GM18867 (cell line): ENCODE data around the gene CAPN9.
"Not testable (repeated sequence)": the region's sequence is repeated elsewhere in the genome, so short reads cannot be mapped to it uniquely, and the experiment has no call there.

Experiments used
- ATAC-seq: cut with Tn5 transposase; IDR thresholded peaks from one replicate; pipeline ENCODE4 v1.9.1; 2021; ENCODE audit warnings: mild to moderate bottlenecking, moderate library complexity; ENCODE audit not compliant: unreplicated experiment

Gene CAPN9, protein sequence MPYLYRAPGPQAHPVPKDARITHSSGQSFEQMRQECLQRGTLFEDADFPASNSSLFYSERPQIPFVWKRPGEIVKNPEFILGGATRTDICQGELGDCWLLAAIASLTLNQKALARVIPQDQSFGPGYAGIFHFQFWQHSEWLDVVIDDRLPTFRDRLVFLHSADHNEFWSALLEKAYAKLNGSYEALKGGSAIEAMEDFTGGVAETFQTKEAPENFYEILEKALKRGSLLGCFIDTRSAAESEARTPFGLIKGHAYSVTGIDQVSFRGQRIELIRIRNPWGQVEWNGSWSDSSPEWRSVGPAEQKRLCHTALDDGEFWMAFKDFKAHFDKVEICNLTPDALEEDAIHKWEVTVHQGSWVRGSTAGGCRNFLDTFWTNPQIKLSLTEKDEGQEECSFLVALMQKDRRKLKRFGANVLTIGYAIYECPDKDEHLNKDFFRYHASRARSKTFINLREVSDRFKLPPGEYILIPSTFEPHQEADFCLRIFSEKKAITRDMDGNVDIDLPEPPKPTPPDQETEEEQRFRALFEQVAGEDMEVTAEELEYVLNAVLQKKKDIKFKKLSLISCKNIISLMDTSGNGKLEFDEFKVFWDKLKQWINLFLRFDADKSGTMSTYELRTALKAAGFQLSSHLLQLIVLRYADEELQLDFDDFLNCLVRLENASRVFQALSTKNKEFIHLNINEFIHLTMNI

DNA sequence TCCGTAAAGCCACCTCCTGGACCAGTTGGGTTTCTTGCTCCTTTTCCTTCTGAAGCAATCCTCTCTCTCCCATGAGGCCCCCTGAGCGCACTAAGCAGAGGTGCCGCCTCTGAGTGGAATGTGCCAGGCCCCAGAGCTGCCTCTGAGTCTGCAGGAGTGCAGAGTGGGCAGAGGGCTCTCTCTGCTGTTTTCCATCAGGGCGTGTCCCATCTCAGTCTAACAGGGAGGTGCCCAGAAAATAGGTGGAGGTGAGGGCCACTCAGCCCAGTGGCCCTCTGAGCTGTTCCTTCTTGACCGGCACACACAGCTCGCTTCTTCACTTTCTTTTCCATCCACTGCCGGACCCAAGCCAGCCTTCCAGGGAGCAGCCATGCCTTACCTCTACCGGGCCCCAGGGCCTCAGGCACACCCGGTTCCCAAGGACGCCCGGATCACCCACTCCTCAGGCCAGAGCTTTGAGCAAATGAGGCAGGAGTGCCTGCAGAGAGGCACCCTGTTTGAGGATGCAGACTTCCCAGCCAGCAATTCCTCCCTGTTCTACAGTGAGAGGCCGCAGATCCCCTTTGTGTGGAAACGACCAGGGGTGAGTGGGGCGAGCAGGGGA lies at the start of gene CAPN9:
TSS of gene CAPN9 (plus strand) at position 262 of the 604 bp plus-strand sequence. CDS start at position 371, 109 bp downstream.
- ATAC-seq: no peak

DNA sequence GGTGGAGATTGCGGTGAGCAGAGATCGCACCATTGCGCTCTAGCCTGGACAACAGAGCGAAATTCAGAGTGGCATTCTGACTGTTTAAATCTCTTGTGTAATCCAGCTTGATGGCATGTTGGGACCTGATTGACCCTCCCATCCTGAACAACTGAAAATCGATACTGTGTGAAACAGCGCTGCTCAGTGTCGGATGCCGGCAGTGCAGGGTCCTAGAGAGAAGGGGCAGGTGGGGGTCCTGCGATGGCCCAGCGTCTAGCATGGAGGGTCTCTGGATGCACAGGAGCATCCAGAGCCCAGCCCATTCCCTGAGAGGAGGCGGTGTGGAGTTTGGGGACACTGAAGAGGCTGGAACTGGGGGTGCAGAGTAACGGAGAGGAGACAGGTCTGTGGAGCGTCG lies 49.1 kb upstream of the CAPN9 start:
- no peak for ATAC-seq

DNA sequence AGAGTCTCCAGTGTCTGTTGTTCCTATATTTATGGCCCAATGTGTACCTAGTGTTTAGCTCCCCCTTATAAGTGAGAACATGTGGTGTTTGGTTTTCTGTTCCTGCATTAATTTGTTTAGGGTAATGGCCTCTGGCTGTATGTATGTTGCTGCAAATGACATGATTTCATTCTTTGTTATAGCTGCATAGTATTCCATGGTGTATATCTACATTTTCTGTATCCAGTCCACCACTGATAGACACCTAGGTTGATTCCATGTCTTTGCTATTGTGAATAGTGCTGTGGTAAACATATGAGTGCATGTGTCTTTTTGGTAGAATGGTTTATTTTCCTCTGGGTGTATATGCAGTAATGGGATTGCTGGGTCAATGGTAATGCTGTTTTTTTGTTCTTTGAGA lies 48.2 kb upstream of the CAPN9 start:
- not testable (repeated sequence) for ATAC-seq

DNA sequence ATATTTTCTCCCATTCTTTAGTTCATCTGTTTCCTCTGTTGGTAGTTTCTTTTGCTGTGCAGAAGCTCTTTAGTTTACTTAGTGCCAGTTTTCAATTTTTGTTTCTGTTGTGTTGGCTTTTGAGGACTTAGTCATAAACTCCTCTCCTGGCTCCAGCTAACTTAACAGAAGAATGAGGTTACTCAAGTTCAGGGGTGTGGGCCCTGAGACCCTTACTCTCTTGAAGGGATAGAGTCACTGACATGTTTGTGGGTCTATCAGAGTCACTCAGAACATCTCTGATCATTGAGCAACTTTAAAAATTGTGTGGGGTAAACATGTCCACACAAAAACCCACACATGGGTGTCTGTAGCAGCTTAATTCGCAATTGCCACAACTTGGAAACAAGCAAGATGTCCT lies 47.5 kb upstream of the CAPN9 start:
- no peak for ATAC-seq

DNA sequence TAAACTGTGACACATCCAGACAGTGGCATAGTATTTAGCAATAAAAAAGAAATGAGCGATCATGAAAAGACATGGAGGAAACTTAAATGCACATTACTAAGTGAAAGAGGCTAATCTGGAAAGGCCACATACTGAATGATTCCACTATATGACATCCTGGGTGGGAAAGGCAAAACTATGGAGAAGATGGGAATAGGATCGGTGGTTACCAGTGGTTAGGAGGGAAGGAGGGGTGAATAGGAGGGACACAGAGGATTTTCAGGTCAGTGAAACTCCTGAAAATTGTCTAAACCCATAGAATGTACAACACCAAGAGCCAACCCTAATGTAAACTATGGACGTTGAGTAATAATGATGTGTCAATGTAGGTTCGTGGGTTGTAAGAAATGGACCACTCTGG lies 47.1 kb upstream of the CAPN9 start:
- ATAC-seq: no peak

DNA sequence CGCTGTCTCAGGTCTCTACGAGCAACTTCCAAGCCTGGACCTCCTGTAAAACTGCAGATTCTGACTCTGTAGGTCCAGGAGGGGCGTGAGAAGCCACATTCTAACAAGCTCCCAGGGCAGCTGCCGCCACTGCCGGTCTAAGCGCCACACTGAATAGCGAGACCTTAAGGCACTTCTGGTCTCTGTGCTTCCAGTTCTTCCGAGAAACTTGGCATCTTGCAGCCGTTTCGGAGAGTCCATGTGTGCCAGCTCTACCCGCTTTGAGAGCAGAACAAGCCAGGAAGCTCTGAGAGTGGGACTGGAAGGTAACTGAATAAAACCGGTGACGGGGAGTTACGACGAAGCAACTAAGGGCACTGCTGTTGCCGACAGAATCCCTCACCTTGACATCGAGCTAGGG lies 45.8 kb upstream of the CAPN9 start:
- no peak for ATAC-seq

DNA sequence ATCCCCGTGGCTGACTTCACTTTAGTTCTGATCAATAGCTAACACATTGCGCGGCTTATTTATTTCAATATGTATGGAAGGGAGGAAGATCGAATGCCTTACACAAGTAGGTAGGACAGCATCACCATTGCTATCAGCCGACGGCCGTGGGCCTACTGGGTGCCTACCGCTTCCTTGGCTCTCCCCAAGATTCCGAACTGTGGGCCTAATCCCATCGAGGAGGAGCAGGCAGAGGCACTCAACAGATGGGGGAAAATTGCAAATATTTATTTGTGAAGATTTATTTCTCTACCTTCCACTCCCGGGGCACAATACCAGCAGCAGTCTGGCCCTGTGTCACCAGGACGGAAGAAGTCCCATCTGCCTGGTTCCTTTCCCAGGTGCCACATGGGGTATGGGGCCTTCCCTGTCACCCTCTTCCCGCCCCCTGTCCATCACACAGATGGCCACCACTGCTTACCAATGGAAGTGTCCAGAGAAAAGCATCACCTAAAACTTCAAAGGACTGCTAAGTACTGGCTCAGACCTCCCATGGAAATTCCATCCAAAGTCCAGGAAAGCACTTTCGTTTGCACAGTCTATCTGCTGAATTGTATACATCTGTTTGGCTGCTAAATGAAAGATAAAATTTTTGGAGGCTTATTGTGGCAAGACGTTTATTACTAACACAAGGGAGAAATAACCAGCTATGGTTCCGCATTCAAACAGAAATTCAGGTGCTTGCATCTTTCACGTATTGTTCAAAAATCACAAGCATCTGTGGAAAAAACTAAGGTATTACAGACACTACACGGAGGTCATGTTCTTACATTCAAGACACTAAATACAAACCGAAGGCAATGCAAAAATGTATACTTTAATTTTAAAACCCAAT lies 45.1 kb upstream of the CAPN9 start:
- no peak for ATAC-seq

DNA sequence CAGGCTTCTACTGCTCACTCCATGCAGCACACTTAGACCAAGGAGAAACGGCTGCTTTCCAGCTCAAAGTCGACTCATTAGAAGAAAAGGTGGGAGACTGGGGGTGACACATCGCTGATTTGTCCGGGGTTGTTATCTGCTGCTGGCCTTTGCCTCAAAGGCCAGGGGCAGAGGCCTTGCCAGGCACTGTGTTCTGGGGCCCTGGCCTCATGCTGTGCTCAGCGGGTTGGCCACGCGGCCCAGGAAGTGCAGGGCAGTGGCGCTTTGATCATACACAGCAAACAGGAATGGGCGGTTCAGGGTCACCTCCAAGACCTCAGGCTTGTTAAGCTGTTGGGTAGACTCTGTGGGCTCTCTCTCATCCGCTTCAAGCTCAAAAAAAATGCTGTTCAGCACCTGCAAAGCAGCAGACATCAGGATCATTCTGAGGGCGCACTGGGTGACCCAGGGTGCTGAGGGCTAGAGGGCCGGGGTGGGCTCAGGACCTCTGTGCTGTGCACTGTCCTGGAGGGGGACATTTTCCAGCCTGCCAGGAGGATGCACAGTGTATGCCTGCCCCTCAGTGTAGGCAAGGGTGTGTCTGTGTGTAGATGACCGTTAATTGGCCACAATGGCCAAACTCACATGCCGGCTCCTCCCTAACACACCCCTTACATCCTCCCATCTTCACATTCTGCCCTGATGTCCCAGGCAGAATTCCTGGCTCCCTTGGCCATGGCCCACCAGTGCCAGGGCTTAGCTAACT lies 44.1 kb upstream of the CAPN9 start:
- ATAC-seq: no peak

DNA sequence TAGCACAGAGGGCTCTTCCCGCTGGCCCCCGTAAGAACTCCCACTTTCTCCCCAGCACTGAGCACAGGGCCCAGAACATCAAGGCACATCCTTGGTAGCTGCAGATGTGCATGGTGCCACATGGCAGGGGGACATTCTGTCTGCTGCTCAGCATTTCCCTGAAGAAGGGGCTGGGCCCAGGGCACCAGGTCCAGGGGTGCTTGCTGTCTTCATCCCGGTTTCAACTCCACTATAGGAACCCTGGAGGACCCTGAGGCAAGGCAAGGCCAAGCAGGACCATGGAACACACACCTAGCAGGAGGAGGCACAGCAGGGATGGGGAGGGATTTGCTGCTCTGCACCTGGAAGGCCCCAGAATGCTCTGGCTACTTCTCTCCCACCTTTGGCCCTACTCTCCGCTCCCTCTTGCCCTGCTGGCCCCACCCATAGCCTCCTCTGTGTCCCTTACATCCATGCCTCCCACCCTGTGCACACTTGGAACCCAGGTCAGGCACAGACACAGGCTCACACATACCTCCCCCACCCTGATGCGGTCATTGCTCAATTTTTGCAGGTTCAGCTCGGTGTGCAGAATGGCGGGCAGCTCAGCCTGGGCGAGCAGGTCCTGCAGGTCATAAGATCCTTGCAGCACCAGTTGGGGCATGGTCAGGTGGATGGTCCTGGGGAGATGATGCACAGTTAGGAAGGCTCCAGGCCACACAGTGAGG lies 43.4 kb upstream of the CAPN9 start:
- ATAC-seq: no peak

DNA sequence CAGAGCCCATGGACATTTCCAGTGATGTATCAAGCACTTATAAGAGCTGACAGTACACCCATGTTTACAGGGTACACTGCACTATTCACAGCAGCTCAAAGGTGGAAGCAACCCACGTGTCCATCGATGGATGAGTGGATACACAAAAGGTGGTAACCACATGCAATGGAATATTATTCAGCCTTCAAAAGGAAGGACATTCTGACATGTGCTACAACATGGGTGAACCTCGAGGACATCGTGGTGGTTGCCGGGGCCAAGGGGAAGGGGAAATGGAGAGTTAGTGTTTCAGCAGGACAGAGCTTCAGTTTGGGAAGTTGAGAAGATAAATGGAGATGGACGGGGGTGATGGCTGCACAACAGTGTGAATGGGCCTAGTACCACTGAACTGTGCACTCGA lies 42.4 kb upstream of the CAPN9 start:
- no peak for ATAC-seq

DNA sequence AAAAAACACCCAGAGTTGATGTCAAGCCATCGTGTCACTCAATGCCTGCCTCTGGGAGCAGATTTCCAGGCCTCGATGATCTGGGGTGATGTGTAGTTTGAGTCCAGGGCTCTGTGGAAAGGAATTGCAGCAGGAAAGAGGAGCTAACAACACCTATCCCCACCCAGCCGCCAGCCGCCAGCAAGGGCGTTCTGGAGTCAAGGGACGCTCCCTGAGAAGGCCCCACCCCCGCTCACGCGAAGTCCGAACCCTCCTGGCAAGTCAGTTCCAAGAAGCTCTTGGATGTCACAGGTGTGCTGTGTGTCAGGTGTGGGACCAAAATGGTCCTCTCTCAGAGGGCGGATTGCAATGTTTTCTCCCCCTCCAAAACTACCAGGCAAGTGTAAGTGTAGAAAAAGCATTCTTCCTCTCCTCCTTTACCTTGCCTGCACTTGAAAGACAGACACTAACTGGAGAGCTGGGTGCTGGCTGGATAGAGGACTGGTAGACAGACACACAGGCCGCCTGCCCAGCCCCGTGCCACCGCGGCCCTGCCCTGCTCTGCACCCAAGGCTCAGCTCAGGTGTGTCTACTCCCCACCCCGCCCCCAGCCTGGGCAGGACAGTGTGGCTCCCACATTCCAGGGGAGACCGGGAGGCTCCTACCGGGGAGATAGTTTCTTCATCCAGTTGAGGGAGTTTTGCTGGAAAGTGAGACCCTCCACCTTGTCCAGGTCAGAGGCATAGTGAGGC lies 41.7 kb upstream of the CAPN9 start:
- ATAC-seq: no peak

DNA sequence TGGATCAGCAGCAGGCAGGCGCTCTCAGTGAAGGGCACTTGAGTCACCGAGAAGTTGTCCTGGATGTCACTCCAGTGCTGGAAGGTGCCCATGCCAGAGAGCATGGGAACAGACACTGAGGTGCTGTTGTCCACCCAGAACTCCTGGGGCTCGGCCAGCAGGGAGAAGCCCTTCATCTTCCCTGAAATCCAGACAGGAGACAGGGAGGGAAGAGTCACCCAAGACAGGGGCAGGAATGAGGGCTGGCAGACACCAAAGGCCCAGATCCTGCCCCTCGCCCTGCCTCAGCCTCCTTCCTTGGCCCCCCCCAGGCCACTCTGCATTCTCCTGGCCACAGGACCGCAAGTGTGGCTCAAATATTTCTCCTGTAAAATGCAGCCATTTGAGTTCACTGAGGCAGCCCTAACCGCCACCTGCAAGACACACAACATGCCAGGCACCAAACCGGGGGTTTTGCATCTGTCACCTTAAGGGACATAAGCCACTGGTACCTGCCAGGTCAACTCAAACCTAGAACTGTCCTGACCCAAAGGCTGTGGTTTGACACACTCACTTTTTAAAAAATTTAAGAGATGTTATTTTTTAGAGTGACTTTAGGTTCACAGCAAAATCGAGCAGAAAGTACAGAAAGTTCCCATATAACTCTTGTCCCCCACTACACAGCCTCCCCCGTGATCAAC lies 41.0 kb upstream of the CAPN9 start:
- ATAC-seq: no peak

DNA sequence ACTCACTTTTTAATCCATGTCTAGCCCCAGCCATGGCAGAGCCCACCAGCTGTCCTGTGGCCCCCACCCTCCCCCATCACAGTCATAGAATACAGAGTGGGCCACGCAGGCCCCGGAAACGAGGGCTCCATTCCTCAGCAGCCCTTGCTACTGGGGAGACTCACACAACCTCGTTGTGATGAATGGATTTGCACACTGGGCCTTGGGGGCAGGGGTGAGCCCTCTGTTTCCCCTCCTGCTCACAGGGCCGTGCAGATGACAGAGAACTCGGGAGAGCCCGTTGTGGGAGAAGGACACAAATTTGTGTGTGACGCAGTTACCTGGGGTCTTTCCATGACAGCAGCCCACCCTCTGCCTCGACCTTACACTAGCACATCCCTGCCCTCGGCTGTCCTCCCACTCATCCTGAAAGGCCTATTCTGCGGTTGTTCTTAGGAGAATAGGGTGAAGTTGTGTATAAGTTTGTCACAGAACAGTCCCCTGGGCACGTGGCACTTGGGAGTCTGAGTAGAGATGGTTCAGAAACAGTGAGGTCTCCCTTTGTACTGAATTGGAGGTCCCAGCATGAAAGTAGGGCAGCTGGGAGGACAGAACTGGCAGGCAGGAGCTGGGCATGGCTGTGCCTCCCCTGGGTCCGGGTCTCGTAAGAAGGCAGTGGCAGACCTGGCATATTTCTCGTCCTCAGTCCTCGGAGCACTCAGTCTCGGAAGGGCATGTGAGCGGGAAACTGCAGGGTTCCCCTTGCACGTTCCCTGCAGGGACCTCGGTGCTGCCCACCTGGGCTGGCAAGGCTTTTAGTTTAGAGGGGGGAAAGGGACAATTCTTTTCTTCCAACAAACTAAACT lies 40.1 kb upstream of the CAPN9 start:
- ATAC-seq: no peak

DNA sequence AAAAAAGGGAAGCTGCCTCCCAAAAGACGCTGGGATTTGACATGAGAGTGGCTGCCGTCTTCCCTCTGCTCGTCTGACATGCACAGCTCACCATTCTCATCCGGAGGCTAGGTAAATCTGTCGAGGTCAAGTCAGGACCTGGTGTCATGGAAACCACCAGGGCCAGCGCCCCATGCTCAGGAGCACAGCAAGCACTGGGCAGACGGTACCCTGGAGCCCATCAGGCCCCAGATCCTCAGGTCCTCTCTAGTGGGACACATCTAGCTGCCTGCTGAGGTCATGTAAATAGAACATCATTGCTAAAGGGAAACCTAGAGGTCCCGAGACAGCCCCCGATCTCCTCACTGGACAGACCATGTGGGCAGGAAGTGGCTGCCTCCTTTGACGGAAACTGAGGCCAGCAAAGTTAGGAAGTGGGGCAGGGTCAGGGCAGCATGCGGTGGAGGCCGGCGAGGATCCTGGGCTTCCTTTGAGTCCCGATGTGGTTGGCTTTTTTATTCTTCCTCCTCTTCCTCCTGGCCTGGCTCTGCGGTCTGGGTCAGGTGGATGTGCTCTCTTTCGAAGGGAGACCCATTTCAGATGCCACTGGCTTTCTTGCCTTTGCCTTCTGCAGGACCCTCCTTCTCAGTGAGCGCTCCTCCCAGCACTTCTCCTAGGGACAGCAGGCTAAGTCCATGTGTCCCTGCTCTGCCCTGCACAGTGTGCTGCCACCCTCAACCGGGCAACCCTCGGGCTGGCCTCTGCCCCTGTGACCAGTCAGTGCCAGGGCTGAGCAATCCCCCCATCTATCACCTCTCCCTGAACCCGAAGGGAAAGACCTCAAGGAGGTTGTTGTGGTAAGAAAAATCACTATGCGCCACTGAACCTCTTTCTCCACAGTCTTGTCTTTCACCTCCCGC lies 39.2 kb upstream of the CAPN9 start:
- no peak for ATAC-seq

DNA sequence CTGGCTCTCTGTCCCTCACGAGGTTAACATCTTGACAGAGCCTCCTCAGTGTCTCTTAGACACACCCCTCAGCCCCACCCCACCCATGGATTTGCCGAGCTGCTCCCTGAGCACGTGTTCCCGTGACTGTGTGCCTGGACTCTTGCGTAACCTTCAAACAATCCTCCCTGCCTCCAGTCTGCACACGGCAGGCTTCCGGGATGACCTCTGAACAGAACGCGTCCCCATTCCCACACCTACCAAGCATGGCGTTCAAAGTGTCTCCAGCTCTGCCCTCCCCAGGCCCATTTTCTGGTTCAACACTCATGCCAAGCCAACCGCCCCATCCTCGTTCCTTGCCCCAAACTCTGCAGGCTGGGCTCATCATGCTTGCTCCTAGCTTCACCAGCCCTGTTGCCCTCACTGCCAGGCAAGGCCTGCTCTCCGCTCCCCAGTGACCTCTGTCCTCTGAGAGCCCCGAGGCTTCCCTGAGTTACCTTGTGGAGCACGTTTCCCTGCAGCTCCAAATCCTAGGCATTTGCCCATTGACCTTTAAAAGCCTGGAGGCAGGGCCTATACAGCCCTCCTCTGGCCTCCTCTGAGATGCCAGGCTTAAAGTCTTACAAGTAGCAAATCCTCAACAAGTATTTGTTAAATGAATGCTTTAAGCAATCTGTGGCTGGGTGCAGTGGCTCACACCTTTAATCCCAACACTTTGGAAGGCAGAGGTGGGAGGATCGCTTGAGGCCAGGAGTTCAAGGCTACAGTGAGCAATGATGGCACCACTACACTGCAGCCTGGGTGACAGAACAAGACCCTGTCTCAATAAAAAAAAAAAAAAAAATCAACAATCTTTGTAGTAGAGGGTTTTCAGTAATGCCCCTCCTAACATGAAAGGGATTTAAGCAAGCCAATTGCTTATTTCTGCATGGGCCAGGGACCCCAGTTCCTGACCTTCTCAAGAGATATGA lies 38.3 kb upstream of the CAPN9 start:
- no peak for ATAC-seq
